ENCODE data around the gene FASN. TPM values are rescaled to one million over a fixed set of nuclear protein-coding genes. Genes with fewer than 3 reads are reported as not detected.
A peak's percentile ranks its signal among the peaks of the same experiment; 100 is the strongest.

Gene FASN
- total and polyA plus RNA-seq, 2 of the 13 experiments (the other 11 are each of a cell fraction or from before 2014, with no cell fraction given), result 51.7 to 101 TPM

- TF ChIP-seq YEATS4 (CRISPR knock-in tag; IDR thresholded peaks at IDR 0.05; ENCODE audit: borderline replicate concordance) (peak; percentile 77), MXD1 (CRISPR knock-in tag; IDR thresholded peaks at IDR 0.05) (peak; percentile 58), CENPBD1 (CRISPR knock-in tag; IDR thresholded peaks at IDR 0.05; ENCODE audit: borderline replicate concordance, low read depth) (0 out of 2 replicates have a peak, but pooled peaks have one; percentile 78), ZNF280D (CRISPR knock-in tag; IDR thresholded peaks at IDR 0.05) (peak; percentile 90), KAT2B (IDR thresholded peaks at IDR 0.05; ENCODE audit: borderline replicate concordance, low read depth, low read length) (no peak), MLX (CRISPR knock-in tag; IDR thresholded peaks at IDR 0.05) (peak; percentile 81; the same call in 1 of the 2 replicates), ZNF550 (CRISPR knock-in tag; IDR thresholded peaks at IDR 0.05; ENCODE audit: borderline replicate concordance) (no peak), BATF2 (CRISPR knock-in tag; IDR thresholded peaks at IDR 0.05) (no peak), TP53 (CRISPR knock-in tag; conservative IDR thresholded peaks at IDR 0.05) (no peak), ZSCAN29 (CRISPR knock-in tag; conservative IDR thresholded peaks at IDR 0.05) (peak; percentile 88), ERF (CRISPR knock-in tag; IDR thresholded peaks at IDR 0.05) (peak; percentile 87), ZNF275 (CRISPR knock-in tag; IDR thresholded peaks at IDR 0.05; ENCODE audit: borderline replicate concordance) (no peak), TBX2 (CRISPR knock-in tag; IDR thresholded peaks at IDR 0.05; ENCODE audit: borderline replicate concordance) (peak; percentile 99), MED13 (CRISPR knock-in tag; IDR thresholded peaks at IDR 0.05) (peak; percentile 80), MXD3 (CRISPR knock-in tag; IDR thresholded peaks at IDR 0.05) (peak; percentile 92; the same call in 1 of the 2 replicates), MIXL1 (CRISPR knock-in tag; IDR thresholded peaks at IDR 0.05) (peak; percentile 44; the same call in 1 of the 2 replicates), ZFY (CRISPR knock-in tag; IDR thresholded peaks at IDR 0.05) (peak; percentile 94), SOX5 (CRISPR knock-in tag; IDR thresholded peaks at IDR 0.05; ENCODE audit: borderline replicate concordance) (peak; percentile 87; the same call in 1 of the 2 replicates), ZBTB33 (CRISPR knock-in tag; IDR thresholded peaks at IDR 0.05) (peak; percentile 61), XBP1 (CRISPR knock-in tag; IDR thresholded peaks at IDR 0.05) (no peak)
Observed at GRCh38 chr17:82103553-82104451, 5.8 kb upstream of the FASN start (continued).

Measured in HepG2 (cell line).